ENCODE measurements around the gene TK1. TPM values are rescaled to one million over a fixed set of nuclear protein-coding genes. Genes with fewer than 3 reads are reported as not detected.

Gene TK1
- total and polyA plus RNA-seq, 12 donors: 1.3 to 11.6 (median 2.5) TPM

DNA sequence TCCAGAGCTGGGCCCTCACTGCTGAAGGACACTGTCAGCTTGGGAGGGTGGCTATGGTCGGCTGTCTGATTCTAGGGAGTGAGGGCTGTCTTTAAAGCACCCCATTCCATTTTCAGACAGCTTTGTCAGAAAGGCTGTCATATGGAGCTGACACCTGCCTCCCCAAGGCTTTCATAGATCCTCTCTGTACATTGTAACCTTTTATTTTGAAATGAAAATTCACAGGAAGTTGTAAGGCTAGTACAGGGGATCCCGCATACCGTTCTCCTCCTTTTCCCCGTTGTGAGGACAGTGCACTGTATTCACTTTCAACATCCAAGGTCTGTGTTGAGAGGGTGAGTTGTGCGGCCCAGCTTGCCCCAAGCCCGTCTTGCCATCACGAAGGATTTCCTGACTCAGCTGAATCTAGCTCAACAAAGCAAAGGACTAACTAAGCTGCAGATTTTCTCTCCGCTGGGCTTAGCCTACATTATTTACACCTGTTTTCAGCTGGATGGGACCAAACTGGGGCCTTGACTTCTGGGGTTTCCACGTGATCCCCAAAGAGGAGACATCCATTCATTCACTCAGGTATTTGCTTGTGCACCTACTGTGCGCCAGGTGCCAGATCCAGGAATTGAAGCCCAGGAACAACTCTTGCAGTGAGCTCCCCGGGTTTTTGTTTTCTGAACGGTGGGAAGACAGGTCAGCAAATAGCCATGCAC is 39.4 kb upstream of the TK1 start:
- Histone ChIP-seq H3K27ac (no peak overlapping the region), H3K27me3 (peaks cover 10% of the 10 kb centered on the region), H3K4me1 (replicated peaks in 1 of 2) (no peaks in the 10 kb centered on the region), H3K36me3 (replicated peaks in 1 of 2) (no peaks in the 10 kb centered on the region), H3K9me3 (replicated peaks in 1 of 3) (no peaks in the 10 kb centered on the region), H3K4me3 (no peak overlapping the region)
- DNase-seq: no peak
- TF ChIP-seq, protein P1, sequence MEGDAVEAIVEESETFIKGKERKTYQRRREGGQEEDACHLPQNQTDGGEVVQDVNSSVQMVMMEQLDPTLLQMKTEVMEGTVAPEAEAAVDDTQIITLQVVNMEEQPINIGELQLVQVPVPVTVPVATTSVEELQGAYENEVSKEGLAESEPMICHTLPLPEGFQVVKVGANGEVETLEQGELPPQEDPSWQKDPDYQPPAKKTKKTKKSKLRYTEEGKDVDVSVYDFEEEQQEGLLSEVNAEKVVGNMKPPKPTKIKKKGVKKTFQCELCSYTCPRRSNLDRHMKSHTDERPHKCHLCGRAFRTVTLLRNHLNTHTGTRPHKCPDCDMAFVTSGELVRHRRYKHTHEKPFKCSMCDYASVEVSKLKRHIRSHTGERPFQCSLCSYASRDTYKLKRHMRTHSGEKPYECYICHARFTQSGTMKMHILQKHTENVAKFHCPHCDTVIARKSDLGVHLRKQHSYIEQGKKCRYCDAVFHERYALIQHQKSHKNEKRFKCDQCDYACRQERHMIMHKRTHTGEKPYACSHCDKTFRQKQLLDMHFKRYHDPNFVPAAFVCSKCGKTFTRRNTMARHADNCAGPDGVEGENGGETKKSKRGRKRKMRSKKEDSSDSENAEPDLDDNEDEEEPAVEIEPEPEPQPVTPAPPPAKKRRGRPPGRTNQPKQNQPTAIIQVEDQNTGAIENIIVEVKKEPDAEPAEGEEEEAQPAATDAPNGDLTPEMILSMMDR (IDR thresholded peaks at IDR 0.05): no peak
- no peak for TF ChIP-seq POLR2A (IDR thresholded peaks at IDR 0.05)
- 65 to 88% (median 74%) methylated on average over 12 of the region's 12 CpGs for WGBS, 4 donors
- intact Hi-C loops (cut with DNase I): no loop called here

DNA sequence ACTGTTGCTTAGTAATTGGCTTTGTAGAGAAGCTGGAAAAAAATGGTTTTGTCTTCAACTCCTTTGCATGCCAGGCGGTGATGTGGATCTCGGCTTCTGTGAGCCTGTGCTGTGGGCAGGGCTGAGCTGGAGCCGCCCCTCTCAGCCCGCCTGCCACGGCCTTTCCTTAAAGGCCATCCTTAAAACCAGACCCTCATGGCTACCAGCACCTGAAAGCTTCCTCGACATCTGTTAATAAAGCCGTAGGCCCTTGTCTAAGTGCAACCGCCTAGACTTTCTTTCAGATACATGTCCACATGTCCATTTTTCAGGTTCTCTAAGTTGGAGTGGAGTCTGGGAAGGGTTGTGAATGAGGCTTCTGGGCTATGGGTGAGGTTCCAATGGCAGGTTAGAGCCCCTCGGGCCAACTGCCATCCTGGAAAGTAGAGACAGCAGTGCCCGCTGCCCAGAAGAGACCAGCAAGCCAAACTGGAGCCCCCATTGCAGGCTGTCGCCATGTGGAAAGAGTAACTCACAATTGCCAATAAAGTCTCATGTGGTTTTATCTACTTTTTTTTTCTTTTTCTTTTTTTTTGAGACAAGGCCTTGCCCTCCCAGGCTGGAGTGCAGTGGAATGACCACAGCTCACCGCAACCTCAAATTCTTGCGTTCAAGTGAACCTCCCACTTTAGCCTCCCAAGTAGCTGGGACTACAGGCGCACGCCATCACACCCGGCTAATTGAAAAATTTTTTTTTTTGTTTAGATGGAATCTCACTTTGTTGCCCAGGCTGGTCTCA is 38.4 kb upstream of the TK1 start:
- intact Hi-C loops (cut with DNase I): no loop called here
- 94 to 97% (median 95%) methylated on average over 16 of the region's 16 CpGs for WGBS, 4 donors
- DNase-seq: no peak
- no peak overlapping the region for H3K4me3 ChIP-seq
- TF ChIP-seq, protein P1 (IDR thresholded peaks at IDR 0.05): no peak
- no peak for TF ChIP-seq POLR2A (IDR thresholded peaks at IDR 0.05)
- peaks cover under 1% of the 10 kb centered on the region for H3K27me3 ChIP-seq
- no peaks in the 10 kb centered on the region for H3K36me3 ChIP-seq (replicated peaks in 1 of 2)
- H3K4me1 ChIP-seq (replicated peaks in 1 of 2): no peaks in the 10 kb centered on the region
- no peaks in the 10 kb centered on the region for H3K9me3 ChIP-seq (replicated peaks in 1 of 3)
- peak overlapping the region in 1 of 5 donors; percentile 60 for H3K27ac ChIP-seq

GRCh38 chr17:78224231-78225087 is 37.6 kb upstream of the TK1 start:
- peak in 2 of 7 donors; percentile 20 to 62 for DNase-seq
- H3K27ac ChIP-seq: peak overlapping the region in 2 of 5 donors; percentile 29 to 60
- H3K9me3 ChIP-seq (replicated peaks in 1 of 3): no peaks in the 10 kb centered on the region
- H3K4me3 ChIP-seq: no peak overlapping the region
- intact Hi-C loops (cut with DNase I): no loop called here
- H3K27me3 ChIP-seq: no peaks in the 10 kb centered on the region
- no peaks in the 10 kb centered on the region for H3K4me1 ChIP-seq (replicated peaks in 1 of 2)
- WGBS, 4 donors: 72 to 79% (median 76%) methylated on average over 25 to 27 of the region's 27 CpGs
- no peaks in the 10 kb centered on the region for H3K36me3 ChIP-seq (replicated peaks in 1 of 2)
- no peak for TF ChIP-seq POLR2A (IDR thresholded peaks at IDR 0.05)
- TF ChIP-seq, protein P1 (IDR thresholded peaks at IDR 0.05): no peak

GRCh38 chr17:78223765-78224164 is 36.9 kb upstream of the TK1 start:
- Histone ChIP-seq H3K4me1 (replicated peaks in 1 of 2) (no peaks in the 10 kb centered on the region), H3K9me3 (replicated peaks in 1 of 3) (no peaks in the 10 kb centered on the region), H3K4me3 (no peak overlapping the region), H3K27ac (peak overlapping the region in 2 of 5 donors; percentile 29 to 60), H3K27me3 (no peaks in the 10 kb centered on the region), H3K36me3 (replicated peaks in 1 of 2) (no peaks in the 10 kb centered on the region)
- 86 to 89% (median 87%) methylated on average over 3 of the region's 3 CpGs for WGBS, 4 donors
- intact Hi-C loops (cut with DNase I): no loop called here
- DNase-seq: no peak
- TF ChIP-seq, protein P1 (IDR thresholded peaks at IDR 0.05): no peak
- no peak for TF ChIP-seq POLR2A (IDR thresholded peaks at IDR 0.05)
